Measurements from ENCODE around the gene ACAT1.
"Not testable (repeated sequence)": the region's sequence is repeated elsewhere in the genome, so short reads cannot be mapped to it uniquely, and the experiment has no call there.

The ACAT1 gene

DNA sequence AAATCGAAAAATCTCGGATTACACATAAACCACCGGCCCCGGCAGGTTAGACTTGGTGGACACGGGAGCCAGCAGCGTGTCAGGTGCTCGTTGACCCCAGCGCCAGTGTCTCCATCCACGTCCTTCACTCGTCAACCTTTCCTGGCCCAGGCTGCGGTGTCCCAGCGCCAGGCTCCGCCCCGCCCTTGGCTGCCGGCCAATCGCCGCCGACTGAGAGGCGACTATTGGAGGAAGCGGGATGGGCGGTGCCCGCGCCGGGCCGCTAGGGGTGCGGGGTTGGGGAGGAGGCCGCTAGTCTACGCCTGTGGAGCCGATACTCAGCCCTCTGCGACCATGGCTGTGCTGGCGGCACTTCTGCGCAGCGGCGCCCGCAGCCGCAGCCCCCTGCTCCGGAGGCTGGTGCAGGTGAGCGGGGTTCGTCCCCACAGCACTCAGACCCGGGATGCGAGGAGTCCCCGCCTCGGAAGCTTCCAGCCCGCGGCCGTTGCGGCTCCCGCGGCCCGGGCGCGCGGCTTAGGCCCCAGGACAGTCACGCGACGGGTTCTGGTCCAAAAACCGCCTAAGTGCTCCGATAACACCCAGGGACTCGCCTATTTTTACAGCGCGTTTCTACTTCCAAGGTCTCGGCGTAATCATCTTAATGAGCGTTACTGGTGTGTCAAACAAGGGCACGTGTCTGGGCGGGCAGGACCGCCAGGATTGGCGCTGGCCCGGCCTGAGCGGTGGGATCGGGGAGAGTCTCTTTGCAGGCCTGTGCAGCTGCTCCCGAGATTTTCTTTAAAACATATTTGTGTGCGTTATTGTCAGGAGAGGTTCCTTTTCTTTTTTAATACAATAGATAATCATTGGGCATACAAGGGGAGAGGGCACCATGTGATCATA lies at the start of gene ACAT1:
ACAT1 (plus strand) TSS at position 294 of the 882 bp plus-strand sequence; CDS start at position 334, 40 bp downstream.
- DNase-seq = peak; percentile 89

DNA sequence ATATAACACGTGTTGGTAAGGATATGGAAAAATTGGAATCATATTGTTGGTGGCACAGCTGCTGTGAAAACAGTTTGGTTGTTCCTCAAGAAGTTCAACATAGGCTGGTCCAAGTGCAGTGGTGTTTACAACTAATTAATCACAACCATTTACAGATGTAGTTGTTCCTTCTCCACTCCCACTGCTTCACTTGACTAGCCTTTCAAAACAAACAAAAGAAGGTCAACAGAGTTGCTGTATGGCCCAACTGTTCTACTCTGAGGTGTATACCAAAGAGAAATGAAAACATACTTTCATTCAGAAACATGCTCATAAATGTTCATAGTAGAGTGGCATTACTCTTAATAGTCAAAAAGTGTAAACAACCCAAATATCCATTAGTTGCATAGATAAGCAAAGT lies 36.6 kb upstream of the ACAT1 start:
- DNase-seq = no peak

DNA sequence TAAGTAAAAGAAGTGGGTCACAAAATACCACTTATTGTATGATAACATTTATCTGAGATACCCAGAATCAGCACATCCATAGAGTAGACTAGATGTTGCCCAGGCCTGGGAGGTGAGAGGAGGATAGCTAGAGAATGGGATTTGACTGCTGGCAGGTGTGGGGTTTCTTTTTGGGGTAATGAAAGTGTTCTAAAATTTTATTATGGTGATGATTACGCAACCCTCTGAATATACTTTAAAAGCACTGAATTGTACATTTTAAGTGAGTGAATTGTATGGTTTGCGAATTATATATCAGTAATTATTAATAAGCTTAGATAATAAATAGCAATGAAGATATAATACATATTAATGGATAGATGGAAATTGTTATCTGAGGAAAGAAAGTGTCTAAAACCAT lies 35.7 kb upstream of the ACAT1 start:
- DNase-seq = no peak

DNA sequence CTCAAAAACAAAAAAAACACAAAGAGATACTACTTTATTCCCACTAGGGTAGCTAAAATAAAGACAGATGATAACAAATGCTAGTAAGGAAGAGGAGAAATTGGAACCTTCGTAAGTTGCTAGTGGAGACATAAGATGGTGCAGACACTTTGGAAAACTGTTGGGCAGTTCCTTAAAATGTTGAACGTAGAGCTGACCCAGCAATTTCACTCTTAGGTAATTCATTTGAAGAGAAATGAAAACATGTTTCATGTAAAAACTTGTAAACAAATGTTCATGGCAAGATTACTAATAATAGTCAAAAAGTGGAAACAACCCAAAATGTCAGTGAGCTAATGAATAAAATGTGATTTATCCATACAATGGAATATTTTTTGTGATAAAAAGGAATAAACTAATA lies 29.2 kb upstream of the ACAT1 start:
- DNase-seq = no peak

DNA sequence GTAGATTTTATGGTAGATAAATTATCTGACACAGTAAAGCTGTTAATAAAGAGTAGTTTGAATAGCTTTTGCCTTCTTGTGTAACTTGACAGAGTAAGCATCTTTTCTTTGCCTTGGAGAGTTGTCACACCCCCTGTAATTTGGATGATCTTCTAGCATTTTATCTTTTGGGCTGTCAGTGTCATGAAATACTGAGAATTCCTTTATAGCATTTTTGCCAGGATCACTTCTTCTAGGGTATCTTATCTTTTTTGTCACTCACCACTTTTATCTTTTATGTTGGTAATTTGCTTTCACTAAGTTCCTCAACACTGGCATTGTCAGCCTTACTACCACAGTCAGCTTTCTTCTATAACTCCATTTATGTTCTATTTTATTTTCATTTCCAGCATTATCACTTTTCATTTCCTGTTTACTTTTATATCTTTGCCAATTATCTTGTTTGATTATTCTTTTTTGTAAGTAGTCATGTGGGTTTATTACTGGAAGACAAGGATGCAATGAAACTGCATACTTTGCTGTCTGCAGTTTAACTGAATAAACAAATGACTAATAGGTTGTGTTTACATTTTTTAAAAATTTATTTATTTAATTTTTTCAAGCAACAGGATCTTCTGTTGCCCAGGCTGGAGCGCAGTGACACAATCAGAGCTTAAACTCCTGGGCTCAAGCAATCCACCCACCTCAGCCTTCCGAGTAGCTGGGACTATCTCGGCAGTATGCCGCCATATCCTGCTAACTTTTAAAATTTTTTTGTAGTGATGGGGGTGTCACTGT lies 28.1 kb upstream of the ACAT1 start:
- peak; percentile 44 for DNase-seq

DNA sequence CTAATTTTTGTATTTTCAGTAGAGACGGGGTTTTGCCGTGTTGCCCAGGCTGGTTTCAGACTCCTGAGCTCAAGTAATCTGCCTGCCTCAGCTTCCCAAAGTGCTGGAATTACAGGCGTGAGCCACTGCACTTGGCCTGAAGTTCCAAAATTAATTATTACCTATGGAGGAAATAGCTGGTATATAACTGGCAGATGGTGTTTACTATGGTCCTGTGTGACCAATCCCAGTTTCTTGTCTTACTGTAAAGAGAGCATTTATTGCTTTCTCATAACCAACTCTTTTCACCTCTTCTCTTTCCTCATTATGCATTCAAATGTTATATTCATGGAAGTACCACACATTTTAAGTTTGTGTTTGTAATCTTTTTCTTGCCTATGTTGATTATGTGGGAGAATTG lies 24.2 kb upstream of the ACAT1 start:
- DNase-seq = no peak

DNA sequence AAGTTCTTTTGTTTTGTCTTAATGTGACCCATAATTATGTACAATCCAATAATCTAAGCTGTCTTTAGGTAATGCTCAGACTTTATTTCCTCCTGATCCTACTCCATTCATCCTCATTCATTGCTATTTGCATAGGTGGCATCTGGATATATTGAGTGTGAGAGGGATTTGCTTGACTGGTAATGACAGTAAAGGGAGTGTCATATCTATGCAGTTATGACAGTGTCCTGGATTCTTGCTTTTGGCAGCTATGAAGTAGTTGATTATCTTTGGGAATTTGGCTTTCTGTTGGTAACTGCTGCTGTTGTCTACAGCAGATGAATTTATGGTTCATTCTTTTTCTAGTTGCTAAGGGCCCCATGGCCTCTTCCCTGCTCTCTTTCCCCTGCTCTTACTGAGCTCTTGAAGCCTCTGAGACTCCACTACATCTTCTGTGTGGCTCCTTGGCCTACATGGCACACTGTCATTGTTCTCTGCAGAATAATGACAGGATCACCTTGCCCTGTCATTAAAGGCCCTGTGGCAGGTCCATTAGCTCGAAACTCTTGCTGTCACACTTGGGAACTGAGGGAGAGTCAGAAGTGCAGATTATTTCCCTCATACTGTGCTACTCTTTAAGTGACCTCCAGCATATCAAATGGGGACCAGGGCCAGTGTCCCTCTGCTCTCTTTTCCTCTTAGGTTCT lies 20.1 kb upstream of the ACAT1 start:
- no peak for DNase-seq

DNA sequence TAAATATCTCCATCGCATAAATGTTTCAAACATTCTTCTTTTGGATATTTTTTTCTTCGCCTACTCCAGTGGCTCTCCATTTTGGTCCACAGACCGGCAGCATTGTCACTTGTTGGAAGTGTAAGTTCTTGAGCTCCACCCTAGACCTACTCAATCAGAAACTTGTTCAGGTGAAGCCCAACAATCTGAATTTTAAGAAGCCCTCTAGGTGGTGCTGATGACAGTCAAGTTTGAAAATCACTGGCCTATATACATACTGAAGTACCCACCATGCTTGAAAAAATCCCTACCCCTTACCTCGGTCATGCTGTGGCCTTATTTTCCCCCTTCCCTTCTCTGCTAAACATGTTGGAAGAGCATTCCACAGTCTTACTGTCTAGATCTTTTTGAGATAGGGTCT lies 10.2 kb upstream of the ACAT1 start:
- no peak for DNase-seq

DNA sequence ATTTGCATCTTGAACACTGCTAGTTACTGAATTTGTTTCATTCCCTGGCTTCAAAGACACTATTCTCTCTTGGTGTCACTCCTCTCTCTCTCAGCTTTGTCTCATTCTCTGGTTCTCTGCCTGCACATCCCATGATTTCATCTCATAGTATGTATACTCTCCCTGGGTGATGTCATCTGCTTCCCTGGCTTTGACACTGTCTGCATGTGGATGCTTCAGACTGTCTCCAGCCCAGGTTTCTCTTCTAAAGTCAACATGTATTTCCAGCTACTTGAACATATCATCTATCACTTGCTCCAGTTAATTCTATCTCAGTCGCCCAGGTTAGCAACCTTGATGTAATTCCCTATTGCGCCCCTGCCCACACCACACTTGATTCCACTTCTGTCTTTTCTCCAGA lies 9.3 kb upstream of the ACAT1 start:
- DNase-seq = peak; percentile 90

DNA sequence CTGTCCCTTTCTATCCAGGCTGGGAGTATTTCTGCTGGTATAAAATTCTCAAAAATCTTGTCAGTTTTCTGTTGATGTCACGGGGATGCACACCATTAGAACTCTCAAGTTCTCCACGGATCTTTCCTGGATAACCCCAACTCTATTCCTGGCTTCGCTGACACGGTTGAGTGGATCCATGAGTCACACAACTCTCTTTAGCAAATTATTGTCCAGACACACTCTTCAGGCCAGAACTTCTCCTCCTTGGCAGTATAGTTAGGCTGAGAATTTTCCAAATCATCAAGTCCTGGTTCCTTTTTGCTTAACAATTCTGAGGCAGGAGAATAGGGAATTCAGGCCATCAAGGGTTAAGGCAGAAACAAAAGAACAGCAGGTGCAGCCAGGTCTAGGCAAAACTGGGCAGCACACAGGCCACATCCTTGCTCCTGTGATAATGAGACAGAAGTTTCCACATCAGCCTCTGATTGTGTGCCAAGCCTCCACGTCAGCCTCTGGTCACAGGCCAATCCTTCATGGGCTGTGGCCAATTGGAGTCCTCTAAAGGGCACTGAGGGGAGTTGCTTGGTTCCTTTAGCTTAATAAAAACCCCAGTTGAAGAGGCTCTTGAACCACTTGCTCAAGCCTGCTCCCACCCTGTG lies 5.7 kb upstream of the ACAT1 start:
- peak; percentile 95 for DNase-seq

DNA sequence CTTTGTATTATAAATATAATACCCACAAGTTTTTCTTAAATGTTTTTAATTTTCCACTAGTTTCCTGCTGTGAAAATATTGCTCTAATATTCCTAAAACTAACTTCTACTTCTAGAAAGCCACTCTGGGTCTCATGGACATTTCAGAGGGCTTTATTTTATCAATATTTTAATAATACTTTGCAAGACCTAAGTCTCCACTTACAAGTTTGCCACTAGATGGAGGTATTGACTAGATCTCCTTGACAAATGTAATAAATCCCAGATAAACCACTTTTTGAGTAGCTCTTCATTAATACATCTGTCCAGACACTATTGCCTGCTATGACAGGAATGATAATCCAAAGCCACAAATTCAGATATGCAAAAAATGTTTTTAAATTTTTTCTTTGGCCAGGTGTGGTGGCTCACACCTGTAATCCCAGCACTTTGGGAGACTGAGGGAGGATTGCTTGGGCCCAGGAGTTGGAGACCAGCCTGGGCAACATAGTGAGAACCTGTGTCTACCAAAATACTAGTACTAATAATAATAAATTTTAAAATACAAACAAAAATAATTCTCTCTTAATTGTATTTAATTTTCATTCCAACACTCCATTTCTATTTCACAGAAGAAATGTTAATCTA lies 3.5 kb upstream of the ACAT1 start:
- peak; percentile 14 for DNase-seq

DNA sequence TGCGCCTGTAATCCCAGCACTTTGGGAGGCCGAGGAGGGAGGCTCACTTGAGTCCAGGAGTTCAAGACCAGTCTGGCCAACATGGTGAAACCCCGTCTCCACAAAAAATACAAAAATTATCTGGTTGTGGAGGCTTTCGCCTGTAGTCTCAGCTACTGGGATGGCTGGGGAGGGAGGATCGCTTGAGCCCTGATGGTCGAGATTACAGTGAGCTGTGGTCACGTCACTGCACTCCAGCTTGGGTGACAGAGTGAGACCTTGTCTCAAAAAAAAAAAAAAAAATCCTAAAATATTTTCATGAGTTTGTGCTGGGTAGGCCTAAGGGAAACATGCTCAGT lies 462 bp upstream of the ACAT1 start:
- not testable (repeated sequence) for DNase-seq

DNA sequence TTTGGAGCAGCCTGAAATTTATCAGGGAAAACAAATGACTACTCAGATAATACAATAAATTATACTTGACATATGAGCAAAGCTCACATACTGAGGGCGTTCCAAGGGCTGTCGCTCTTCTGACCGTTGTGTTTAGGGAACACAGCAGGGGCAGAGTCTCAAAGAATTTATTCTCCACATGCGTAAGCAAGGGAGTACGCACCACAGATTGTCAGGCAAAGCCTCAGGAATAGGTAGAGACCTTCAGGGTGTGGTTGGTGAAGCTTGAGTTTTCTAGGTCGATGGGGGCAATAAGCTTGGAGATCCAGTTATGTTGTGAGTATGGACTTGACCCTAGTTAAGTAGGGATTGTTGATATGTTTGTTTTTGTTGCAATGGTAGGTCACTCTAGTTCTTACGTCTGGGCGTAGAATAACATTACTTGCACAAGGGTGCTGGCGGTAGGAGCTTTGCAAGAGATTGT lies 830 bp downstream of the ACAT1 start:
- DNase-seq = no peak

DNA sequence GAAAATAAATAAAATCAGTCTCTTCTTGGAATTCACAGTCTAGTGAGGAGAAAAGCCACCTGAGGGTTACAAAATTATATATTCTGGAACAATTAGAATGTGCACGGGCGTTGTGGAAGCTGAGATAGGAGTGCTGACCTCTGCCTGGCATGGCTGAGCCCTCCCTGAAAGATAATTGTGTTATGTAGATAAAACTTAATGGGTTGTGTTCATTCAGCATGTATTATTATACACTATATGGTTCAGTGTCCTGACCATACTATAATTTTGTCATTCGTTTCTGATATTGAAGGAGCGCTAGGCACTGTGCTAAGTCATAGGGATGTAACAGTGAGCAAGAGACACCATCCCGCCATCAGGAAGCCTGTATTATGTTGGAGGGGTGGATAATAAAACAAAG lies 3.7 kb downstream of the ACAT1 start:
- DNase-seq = no peak

DNA sequence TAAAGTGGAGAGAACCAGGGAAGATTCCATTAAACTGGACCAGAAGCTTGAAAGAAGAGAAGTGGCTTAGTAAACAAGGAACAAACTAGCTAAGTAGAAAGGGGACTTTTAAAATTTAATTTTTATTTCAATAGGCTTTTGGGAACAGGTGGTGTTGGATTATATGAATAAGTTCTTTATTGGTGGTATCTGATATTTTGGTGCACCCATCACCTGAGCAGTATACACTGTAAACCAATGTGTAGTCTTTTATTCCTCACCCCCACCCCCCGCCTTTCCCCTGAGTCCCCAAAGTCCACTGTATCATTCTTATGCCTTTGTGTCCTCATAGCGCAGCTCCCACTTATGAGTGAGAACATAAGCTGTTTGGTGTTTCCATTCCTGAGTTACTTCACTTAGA lies 7.4 kb downstream of the ACAT1 start:
- DNase-seq = no peak

DNA sequence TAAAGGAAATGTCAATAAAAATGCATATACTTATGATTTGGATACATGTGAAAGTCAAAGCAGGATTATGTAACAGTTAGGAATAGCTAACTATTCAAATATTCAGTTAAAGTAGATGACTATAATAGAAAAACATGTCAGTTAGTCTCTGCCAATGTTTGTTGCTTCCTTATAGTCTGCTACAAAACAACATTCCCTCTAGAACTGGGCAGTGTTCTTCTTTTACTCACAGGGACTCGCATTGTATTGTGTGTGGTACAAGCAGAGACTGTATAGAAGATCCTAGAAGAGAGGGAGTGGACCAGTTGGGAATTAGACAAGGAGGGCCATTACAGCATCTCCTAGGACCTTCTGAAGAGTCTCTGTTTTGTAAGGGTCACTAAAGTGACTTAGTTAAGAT lies 10.6 kb downstream of the ACAT1 start:
- DNase-seq = no peak

DNA sequence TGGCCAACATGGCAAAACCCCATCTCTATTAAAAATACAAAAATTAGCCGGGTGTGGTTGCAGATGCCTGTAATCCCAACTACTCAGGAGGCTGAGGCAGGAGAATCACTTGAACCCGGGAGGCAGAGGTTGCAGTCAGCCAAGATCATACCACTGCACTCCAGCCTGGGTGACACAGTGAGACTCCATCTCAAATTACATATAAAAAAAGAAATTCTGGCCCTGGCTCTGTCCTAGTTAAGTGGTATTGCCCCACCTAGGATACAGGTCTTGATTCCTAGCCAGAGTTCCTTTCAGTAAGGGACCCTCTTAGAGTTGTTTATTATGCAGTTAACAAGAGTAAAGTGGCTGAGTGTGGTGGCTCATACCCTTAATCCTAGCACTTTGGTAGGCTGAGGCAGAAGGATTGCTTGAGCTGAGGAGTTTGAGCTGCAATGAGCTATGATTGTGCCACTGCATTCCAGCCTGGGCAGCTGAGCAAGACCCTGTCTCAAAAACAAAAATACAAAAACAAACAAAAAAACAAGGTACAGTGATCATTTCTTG lies 11.7 kb downstream of the ACAT1 start:
- DNase-seq = peak; percentile 52

DNA sequence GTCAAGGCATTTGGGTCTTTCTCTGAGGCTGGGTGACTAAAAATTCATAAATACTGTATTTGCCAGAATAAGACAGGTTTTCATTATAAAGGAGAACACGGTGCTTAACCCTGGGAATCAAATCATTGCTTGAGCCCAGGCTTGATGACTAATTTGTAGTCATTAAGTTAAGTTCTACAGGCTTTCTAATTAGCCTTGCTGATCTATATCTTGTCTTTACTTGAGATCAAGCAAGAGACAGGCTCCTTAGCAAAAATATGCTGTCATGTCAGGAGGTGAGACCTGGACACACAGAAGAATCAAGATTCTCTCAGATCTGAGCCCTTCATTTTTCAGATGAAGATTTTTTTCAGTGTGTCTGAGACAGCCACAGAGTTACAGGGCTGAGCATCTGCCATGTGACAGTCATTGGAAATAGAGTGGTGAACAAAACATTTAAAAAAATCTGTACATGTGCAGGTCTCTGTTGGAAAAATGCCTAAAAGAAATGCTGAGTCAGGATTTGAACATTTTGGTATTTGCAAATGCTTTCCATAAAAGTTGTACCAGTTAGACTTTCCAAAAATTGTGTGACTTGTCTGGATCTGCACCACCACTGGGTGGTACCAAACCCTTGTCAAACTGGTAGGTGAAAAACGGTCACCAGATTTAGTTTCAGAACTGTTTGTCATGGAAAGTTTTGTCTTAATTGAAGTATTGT lies 14.6 kb downstream of the ACAT1 start:
- no peak for DNase-seq

DNA sequence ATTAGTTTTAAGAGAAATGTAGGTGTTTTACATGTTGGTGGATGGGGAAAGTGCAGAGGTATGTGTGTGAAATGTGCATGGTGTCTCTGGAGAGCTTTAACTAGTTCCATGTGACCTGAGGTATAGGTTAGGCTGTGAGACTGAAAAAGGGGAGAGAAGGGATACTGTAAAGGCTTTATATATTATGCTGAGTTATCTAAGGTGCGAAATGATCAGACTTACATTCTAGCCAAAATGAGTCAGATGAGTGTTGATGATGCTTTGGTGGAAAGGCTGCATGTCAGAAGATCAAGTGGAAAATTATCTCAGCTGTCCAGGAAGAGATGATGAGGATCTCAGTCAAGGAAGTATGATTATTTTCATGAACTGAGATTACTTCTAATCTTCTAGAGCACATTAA lies 15.8 kb downstream of the ACAT1 start:
- no peak for DNase-seq

DNA sequence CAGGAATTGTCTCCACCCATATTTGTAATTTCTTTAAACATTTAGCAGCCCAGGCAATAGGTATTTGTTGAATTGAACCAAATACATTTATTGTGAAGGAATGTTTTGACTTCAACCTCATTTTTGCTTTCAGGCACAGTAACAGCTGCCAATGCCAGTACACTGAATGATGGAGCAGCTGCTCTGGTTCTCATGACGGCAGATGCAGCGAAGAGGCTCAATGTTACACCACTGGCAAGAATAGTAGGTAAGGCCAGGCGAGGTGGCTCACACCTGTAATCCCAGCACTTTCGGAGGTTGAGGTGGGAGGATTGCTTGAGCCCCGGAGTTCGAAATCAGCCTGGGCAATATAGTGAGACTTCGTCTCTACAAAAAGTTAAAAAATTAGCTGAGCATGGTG lies 20.9 kb downstream of the ACAT1 start:
- DNase-seq = no peak

DNA sequence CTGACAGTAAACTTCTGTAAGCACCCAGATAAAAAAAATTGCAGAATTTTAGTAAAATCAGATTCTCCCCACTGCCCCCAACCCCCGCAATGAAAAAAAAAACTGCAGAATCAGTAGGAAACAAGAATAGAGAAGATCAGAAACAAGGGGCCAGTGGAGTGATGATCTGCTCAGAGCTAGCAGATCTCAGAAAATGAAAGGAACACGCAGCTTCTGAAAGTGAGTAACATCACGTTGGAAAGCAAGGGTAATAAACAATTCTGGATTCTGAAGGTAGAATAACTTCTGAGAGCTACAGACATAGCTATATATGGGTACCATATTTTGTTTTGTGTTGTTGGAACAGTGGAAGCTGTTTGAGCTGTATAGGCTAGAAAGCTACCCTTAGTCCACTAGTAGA lies 23.2 kb downstream of the ACAT1 start:
- no peak for DNase-seq

DNA sequence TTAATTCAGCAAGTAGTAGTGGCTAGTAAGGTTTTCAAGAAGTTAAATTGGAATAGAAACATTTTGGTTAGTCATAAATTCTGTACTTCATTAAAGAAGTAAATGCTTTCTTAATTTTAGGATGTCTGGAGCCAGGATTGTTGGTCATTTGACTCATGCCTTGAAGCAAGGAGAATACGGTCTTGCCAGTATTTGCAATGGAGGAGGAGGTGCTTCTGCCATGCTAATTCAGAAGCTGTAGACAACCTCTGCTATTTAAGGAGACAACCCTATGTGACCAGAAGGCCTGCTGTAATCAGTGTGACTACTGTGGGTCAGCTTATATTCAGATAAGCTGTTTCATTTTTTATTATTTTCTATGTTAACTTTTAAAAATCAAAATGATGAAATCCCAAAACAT lies 25.8 kb downstream of the ACAT1 start:
- no peak for DNase-seq
